ENCODE data around the gene FCER1G.

DNA sequence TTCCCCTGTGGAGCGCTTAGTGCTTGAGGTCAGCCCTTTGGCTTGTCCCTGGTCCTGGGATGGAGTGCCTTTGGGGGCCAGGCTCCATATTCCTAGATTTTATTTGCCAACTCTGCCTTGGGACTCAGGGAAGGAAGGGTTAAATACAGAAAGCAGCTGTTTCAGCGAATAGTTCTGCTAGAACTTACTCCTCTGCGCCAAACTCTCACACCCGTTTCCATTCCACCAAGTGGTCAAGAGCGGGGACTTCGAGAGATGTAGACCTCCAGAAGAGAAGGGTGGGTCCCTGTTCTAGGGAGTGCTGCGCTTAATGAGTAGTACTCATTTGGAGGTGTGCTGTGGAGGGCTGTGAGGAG, 10.1 kb downstream of the FCER1G start:
- TF ChIP-seq, protein P1, sequence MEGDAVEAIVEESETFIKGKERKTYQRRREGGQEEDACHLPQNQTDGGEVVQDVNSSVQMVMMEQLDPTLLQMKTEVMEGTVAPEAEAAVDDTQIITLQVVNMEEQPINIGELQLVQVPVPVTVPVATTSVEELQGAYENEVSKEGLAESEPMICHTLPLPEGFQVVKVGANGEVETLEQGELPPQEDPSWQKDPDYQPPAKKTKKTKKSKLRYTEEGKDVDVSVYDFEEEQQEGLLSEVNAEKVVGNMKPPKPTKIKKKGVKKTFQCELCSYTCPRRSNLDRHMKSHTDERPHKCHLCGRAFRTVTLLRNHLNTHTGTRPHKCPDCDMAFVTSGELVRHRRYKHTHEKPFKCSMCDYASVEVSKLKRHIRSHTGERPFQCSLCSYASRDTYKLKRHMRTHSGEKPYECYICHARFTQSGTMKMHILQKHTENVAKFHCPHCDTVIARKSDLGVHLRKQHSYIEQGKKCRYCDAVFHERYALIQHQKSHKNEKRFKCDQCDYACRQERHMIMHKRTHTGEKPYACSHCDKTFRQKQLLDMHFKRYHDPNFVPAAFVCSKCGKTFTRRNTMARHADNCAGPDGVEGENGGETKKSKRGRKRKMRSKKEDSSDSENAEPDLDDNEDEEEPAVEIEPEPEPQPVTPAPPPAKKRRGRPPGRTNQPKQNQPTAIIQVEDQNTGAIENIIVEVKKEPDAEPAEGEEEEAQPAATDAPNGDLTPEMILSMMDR (IDR thresholded peaks at IDR 0.05), result no peak
- no peak for TF ChIP-seq POLR2A (IDR thresholded peaks at IDR 0.05)
